ENCODE results near the gene MIDN. TPM values are rescaled to one million over a fixed set of nuclear protein-coding genes. Genes with fewer than 3 reads are reported as not detected.
A peak's percentile ranks its signal among the peaks of the same experiment; 100 is the strongest.

Gene MIDN
- total RNA-seq, 1 experiment from 2014 or later = 286 TPM

DNA sequence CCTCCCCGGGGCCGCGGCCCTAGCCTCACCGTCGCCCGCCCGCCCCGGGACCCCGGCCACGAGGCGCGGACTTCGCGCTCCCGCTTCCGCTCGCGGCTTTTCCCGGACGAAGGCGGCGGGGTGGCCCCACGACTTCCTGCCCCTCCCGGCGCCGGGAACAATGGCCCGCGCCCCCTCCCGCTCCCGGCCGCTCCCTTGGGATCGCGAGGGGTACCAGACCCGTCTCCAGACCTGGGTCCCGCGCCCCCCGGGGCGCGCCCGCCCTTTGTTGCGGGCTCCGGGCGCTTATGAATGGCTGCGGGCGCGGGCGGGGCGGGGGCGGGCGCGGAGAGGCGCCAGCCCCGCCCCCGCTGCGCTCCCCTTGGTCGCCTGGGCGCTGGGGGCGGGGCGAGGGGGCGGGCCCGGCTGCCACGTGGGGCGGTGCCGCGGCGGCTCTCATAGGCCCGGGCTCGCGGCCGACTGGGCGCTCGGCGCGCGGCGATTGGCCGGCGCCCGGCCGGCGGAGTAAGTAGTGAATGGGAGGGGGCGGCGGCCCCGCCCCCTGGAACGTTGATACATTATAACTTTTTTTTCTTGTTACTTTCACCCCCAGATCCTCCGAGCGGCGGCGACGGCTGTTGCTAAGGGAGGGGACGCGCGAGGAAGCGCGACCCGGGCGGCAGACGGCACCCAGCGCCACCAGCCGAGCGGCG is 1.1 kb downstream of the MIDN start:
- peak overlapping the region; percentile 41 for H3K4me2 ChIP-seq (ENCODE audit: insufficient read depth, insufficient read length, low read length)
- no CpG with 5 or more reads among the region's 102 CpGs for WGBS (ENCODE audit: extremely low coverage, insufficient read length, low lambda C conversion rate)

More for the DNA sequence above, 1.1 kb downstream of the MIDN start:
- Histone ChIP-seq H3K23me2 (ENCODE audit: insufficient read length, low read depth, low read length, poor library complexity, severe bottlenecking) (peaks cover 12% of the 10 kb centered on the region), H3K56ac (ENCODE audit: insufficient read length, low read depth, low read length) (no peak overlapping the region), H4K20me1 (ENCODE audit: control insufficient read depth, insufficient read depth, insufficient read length) (no peaks in the 10 kb centered on the region), H3K9me3 (ENCODE audit: control insufficient read depth, low read depth, low read length) (no peaks in the 10 kb centered on the region), H3K79me1 (ENCODE audit: insufficient read depth, low read depth, low read length, poor library complexity, severe bottlenecking) (no peaks in the 10 kb centered on the region), H3K27me3 (ENCODE audit: insufficient read depth, low read length) (no peaks in the 10 kb centered on the region), H3K4ac (ENCODE audit: low read depth, low read length) (no peak overlapping the region; the same call in 1 of the 2 replicates), H2BK12ac (ENCODE audit: insufficient read length, low read depth, low read length) (no peak overlapping the region), H3K9ac (ENCODE audit: extremely low read depth, insufficient read length, low read length) (peak overlapping the region; percentile 58), H4K8ac (replicated peaks; ENCODE audit: insufficient read length, low read depth, low read length) (no peak overlapping the region), H3K14ac (ENCODE audit: insufficient read depth, low read length) (peak overlapping the region; percentile 86; the same call in 1 of the 2 replicates), H2AFZ (ENCODE audit: low read length) (no peak overlapping the region), H3K18ac (ENCODE audit: insufficient read length, low read depth, low read length) (peak overlapping the region; percentile 93), H2AK5ac (ENCODE audit: insufficient read length, low read length) (no peak overlapping the region), H4K5ac (ENCODE audit: insufficient read length, low read depth, low read length) (no peak overlapping the region), H4K91ac (ENCODE audit: insufficient read length, low read depth, low read length) (no peak overlapping the region), H3T11ph (ENCODE audit: low read length) (no peak overlapping the region), H3K79me2 (ENCODE audit: insufficient read depth, low read length) (peaks cover 11% of the 10 kb centered on the region; the same call in 1 of the 2 replicates), H3K23ac (ENCODE audit: insufficient read length, low read depth, low read length) (no peak overlapping the region), H2BK120ac (ENCODE audit: low read depth, low read length, poor library complexity, severe bottlenecking) (peak overlapping the region; percentile 64), H2BK5ac (ENCODE audit: insufficient read length, low read length) (no peak overlapping the region), H2BK15ac (ENCODE audit: low read depth, low read length) (no peak overlapping the region), H2BK20ac (ENCODE audit: low read depth, low read length, poor library complexity, severe bottlenecking) (no peak overlapping the region), H3K27ac (ENCODE audit: insufficient read length, low read depth, low read length) (no peak overlapping the region), H3K4me1 (ENCODE audit: insufficient read depth, low read length) (no peaks in the 10 kb centered on the region; the same call in 1 of the 2 replicates)
- peak overlapping the region in 2 of 3 experiments; percentile 55 to 91; a peak in 1 of 7 replicates for H3K27ac Mint-ChIP-seq
- no peaks in the 10 kb centered on the region for H3K27me3 Mint-ChIP-seq (ENCODE audit: low read depth)
- TF ChIP-seq, protein P1, sequence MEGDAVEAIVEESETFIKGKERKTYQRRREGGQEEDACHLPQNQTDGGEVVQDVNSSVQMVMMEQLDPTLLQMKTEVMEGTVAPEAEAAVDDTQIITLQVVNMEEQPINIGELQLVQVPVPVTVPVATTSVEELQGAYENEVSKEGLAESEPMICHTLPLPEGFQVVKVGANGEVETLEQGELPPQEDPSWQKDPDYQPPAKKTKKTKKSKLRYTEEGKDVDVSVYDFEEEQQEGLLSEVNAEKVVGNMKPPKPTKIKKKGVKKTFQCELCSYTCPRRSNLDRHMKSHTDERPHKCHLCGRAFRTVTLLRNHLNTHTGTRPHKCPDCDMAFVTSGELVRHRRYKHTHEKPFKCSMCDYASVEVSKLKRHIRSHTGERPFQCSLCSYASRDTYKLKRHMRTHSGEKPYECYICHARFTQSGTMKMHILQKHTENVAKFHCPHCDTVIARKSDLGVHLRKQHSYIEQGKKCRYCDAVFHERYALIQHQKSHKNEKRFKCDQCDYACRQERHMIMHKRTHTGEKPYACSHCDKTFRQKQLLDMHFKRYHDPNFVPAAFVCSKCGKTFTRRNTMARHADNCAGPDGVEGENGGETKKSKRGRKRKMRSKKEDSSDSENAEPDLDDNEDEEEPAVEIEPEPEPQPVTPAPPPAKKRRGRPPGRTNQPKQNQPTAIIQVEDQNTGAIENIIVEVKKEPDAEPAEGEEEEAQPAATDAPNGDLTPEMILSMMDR (conservative IDR thresholded peaks at IDR 0.05) = no peak
- peaks cover 9 to 28% (median 17%) of the 10 kb centered on the region in 3 experiments; a peak in 6 of 7 replicates for H3K36me3 Mint-ChIP-seq (ENCODE audit: insufficient read depth in 1 of 3, low read depth in 3 of 3)
- peaks cover 2 to 18% of the 10 kb centered on the region in 2 experiments for H3K4me1 Mint-ChIP-seq
- peak; percentile 95 for DNase-seq
- peak overlapping the region; percentile 72 to 88 for H3K4me3 Mint-ChIP-seq
- H3K9me3 Mint-ChIP-seq = no peaks in the 10 kb centered on the region

All from H9 (cell line).